Endometrial microvascular endothelial cells (primary cell): ENCODE measurements around the gene TOP2A. TPM values are rescaled to one million over a fixed set of nuclear protein-coding genes. Genes with fewer than 3 reads are reported as not detected.

ENCODE experiments used
- in situ Hi-C: cut with HindIII; loops from 2 replicates; pipeline ENCODE4 v1.10.0; 2017; ENCODE audit warnings: low sequenced_read_pairs, low pct_unique_long_range_greater_than_20kb; ENCODE audit errors: inconsistent ontology term
- total RNA-seq: library from RNA; depleted of rRNA; stranded (reverse); fragments of >200 nt; gene quantifications from one replicate; pipeline ENCODE4 v1.2.3, GENCODE V29; 2015; ENCODE audit errors: inconsistent ontology term

TOP2A gene
- total RNA-seq, 1 donor from 2014 or later = 113 TPM

GRCh38 chr17:40352779-40353394, 64.8 kb downstream of the TOP2A start:
- in situ Hi-C loops = no loop called here

GRCh38 chr17:40352237-40352778, 65.4 kb downstream of the TOP2A start:
- in situ Hi-C loops = no loop called here

DNA sequence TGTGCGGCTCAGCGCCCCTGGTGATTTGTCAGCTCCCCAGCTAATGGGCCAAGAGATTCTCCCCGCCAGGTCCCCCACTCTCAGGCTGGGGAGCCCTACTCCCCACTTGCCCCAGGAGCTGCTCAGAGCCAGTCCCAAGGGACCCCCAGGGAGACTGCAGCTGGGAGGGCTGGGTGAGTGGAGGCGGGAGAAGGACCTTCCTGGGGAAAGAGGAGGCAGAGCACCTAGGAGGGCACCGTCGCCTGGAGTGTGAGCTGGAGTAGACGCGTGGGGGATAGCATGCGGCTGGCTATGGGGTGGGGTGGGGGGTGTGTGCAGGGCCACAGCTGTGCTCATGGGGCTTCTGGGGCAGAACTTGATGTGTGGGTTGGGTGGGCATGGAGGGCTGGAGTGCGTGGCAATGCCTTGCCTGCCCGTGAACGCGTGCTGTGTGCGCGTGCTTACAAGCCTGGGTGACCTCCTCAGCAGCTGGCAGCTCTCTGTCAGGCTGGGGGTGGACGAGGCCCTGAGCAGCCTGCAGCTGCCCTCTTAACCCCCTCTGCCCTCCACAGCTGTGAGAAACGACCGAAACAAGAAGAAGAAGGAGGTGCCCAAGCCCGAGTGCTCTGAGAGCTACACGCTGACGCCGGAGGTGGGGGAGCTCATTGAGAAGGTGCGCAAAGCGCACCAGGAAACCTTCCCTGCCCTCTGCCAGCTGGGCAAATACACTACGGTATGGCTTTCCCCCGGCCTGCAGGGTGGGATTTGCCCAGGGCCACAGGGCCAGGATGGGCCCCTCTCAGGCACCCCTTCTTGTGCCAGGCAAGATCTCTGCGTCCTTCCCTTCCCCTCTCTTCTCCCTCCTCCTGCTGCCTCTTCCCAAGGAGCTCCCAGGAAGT, 66.1 kb downstream of the TOP2A start:
- in situ Hi-C loops = no loop called here

DNA sequence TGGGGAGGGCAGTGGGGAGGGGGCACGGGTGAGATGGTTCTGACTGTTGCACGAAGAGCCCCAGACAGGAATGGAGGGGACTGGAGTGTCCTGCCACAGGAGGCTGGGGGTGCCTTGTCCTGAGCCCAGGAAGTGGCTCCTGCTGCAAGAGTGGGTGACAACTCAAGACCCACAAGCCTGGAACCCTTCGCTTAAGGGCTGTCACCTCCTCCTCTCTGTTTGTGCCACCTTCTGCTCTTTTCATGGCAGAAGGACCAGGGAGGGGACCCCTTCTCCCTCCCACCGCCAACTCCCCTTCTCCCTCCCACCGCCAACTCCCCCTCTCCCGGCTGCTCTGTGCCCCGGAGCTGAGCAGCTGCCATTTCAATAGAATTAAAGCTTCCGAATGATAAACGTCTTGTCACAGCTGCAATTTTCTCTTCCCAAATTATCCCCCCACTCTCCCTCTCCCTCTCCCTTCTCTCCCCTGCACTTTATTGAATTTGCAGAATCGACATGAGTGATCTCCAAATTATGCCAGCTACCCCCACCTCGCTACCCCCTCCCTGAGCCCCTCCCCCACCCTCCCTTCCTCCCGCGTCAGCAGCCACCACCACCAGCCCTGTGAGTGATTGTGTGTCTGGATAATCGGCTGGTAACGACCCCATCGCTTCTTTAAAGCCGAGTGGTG, 66.9 kb downstream of the TOP2A start:
- in situ Hi-C loops = no loop called here

- in situ Hi-C loops = no loop called here
These were observed 67.6 kb downstream of the TOP2A start for GRCh38 chr17:40349895-40350688.

DNA sequence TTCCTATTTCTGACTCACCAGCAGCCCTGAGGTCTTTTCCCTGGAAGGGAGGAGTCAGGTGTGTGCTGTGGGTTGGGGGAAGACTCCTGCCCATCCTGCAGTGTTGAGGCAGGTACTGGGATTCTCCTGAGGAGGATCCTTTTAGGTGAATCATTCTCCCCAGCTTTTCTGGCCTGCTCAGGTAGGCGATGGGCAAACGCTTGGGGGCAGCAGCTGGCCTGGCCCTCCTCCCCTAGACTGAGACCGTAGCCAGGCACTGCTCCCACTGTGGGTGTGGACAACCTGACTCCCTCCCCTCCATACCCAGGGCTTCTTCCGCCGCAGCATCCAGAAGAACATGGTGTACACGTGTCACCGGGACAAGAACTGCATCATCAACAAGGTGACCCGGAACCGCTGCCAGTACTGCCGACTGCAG, 68.2 kb downstream of the TOP2A start:
- in situ Hi-C loops = no loop called here

- in situ Hi-C loops = no loop called here
These were observed 68.9 kb downstream of the TOP2A start for GRCh38 chr17:40348562-40349476.

GRCh38 chr17:40348136-40348504, 69.6 kb downstream of the TOP2A start:
- in situ Hi-C loops = no loop called here

DNA sequence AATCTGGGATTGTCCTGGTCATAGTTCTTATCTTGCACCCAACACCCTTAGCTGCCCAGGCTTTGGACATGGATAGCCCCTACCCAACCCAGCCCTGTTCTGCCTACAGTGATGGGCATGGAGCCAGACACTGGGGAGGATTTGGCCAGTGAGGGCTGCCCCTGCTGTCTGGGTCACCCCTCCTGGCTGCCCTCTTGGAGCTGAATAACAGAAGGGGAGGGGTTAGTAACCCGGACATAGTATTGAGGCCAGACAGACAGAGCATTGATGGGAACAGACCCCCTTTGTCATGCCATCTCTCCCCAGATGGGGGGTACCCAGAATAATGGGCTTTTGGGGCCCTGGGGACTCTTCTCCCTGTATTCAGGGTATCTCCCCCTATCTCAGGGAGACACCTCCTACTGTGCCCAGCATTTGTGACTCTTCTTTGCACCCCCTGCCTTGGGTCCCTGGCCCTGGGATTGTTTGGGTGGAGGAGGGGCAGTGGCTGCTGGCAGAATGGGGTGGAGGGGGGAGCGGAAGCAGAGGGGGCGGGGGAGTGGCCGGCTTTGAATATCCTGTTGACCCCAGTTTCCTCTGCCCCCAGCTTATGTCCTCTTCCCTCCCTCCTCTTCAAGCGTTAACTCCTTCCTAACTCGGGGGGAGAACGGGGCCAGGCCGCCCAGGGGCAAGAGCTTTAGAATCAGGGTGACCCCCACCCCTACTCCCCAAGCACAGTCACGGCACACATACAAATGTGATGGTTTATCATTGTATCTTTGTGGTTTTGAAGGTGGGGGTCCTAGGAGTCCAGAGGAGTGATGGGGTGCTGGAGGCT, 70.2 kb downstream of the TOP2A start:
- in situ Hi-C loops = no loop called here

DNA sequence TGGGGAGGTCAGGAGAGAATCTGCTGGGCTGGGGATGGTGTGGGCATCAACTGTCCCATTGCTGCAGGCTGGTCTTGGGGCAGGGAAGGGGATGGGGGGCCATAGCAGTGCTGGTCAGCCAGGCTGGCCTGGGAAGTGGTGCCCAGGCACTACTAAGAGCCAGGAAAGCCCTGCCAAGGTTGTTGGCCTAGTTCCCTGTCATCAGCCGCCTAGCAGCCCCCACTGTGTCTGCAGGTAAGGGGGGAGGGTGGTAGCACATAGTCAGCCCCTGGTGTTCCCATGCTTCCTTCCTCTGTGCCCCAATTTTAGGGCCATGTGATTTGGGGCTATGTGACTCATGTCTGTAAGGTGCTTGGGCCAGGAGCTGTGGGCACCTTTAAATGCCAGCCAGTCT, 70.9 kb downstream of the TOP2A start:
- in situ Hi-C loops = no loop called here

GRCh38 chr17:40345994-40346764, 71.5 kb downstream of the TOP2A start:
- in situ Hi-C loops = no loop called here

- in situ Hi-C loops = no loop called here
These were observed 72.3 kb downstream of the TOP2A start for GRCh38 chr17:40345161-40345993.

GRCh38 chr17:40344421-40345160, 73.1 kb downstream of the TOP2A start:
- in situ Hi-C loops = no loop called here

GRCh38 chr17:40343219-40344119, 74.2 kb downstream of the TOP2A start:
- in situ Hi-C loops = no loop called here
